Neural progenitor cell (in vitro differentiated cells): Measurements from ENCODE around the gene CUTA.

Experiments
- EZH2 ChIP-seq: fragments of 200-600 bp; sonication (generic); IDR thresholded peaks from 2 replicates; pipeline ENCODE4 v1.6.1; 2017; ENCODE audit warnings: antibody characterized with exemption, mild to moderate bottlenecking, moderate library complexity
- EZH2phosphoT487 ChIP-seq: fragments of 200-600 bp; sonication (generic); IDR thresholded peaks from 2 replicates; pipeline ENCODE4 v1.6.1; 2017; ENCODE audit warnings: antibody characterized with exemption
- TF ChIP-seq, protein P1 (sequence below): fragments of 200-600 bp; sonication (generic); IDR thresholded peaks from 2 replicates; pipeline ENCODE4 v1.5.1; 2017; ENCODE audit warnings: antibody characterized with exemption, mild to moderate bottlenecking

DNA sequence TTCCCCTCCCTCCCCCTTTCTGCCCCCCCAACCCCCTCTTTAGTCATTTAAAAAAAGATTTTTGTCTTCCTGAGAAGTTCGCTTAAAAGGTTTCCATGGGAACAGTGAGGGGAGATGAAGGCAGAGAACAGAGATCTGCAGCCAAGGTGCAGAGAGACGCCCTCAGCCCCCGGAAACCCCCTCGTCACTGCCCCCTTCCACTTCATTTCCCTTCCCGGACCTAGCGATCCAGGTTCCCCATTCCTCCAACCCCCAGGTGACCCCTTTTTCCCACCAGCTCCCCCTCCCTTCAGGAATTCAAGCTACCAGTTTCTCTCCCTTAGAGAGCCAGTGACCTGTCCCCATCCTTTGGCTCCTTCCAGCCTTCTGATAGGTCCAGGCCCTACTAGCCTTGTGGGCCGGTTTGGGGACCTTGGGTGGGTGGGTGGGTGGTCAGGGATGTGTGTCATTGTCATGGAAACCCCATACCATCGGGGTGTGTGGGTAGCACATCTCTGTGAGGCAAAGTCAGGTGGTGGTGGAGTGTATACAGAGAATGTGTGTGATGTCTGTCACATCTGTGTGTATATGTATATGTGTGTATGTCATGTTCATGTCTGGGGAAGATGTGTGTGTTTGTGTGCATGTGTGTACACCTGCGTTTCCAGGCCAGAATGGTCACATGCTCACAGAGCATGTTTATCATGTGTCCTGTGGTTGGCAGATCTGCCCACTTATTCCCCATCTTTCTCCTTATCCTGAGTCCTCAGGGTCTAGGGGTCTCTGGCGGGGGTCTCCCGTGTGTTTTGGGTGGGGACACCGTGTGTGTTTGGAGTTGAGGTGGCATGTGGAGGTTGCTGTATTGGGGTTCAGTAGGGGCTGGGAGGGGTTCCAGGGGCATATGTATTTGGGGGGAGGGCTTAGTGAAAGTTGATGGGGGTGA, 8.9 kb upstream of the CUTA start:
- TF ChIP-seq, protein P1, sequence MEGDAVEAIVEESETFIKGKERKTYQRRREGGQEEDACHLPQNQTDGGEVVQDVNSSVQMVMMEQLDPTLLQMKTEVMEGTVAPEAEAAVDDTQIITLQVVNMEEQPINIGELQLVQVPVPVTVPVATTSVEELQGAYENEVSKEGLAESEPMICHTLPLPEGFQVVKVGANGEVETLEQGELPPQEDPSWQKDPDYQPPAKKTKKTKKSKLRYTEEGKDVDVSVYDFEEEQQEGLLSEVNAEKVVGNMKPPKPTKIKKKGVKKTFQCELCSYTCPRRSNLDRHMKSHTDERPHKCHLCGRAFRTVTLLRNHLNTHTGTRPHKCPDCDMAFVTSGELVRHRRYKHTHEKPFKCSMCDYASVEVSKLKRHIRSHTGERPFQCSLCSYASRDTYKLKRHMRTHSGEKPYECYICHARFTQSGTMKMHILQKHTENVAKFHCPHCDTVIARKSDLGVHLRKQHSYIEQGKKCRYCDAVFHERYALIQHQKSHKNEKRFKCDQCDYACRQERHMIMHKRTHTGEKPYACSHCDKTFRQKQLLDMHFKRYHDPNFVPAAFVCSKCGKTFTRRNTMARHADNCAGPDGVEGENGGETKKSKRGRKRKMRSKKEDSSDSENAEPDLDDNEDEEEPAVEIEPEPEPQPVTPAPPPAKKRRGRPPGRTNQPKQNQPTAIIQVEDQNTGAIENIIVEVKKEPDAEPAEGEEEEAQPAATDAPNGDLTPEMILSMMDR: no peak
- no peak for TF ChIP-seq EZH2
- TF ChIP-seq EZH2phosphoT487: no peak
